SK-N-MC (cell line): Measurements from ENCODE around the gene JAZF1.

Experiments used
- DNase-seq: peaks from one replicate; pipeline ENCODE4 v3.0.0-alpha.2; 2011; ENCODE audit warnings: low read depth, low spot score
- H3K27ac ChIP-seq: fragments of 200-600 bp; sonication (generic); 2 replicates; pipeline ENCODE4 v1.5.1; 2016; ENCODE audit warnings: mixed run types
- H3K36me3 ChIP-seq: fragments of 200-600 bp; sonication (generic); 2 replicates; pipeline ENCODE4 v1.6.1; 2017; ENCODE audit warnings: antibody characterized with exemption, low read length, mixed read lengths; ENCODE audit not compliant: insufficient read depth
- H3K4me3 ChIP-seq: fragments of 200-600 bp; sonication (generic); 2 replicates; pipeline ENCODE4 v1.5.1; 2016
- H3K9ac ChIP-seq: fragments of 200-600 bp; sonication (generic); 2 replicates; pipeline ENCODE4 v1.8.0; 2017; ENCODE audit warnings: mixed run types, mixed read lengths; ENCODE audit not compliant: insufficient read length
- H3K9me3 ChIP-seq: fragments of 200-600 bp; sonication (generic); 2 replicates; pipeline ENCODE4 v1.6.1; 2017; ENCODE audit warnings: low read depth, mild to moderate bottlenecking, antibody characterized with exemption, low read length, moderate library complexity, mixed read lengths
- EZH2 ChIP-seq: fragments of 200-600 bp; sonication (generic); IDR thresholded peaks from one replicate; pipeline ENCODE4 v1.6.1; 2017; ENCODE audit warnings: antibody characterized with exemption
- FOXP2 ChIP-seq: optimal IDR thresholded peaks from 2 replicates; pipeline ENCODE3; 2011; ENCODE audit warnings: mild to moderate bottlenecking, moderate library complexity; ENCODE audit not compliant: insufficient read depth; ENCODE audit errors: extremely low read length, control extremely low read depth
- POLR2AphosphoS5 ChIP-seq: IDR thresholded peaks from 2 replicates; pipeline ENCODE4 v1.6.1; 2012; ENCODE audit warnings: mild to moderate bottlenecking, low read depth, low read length, borderline replicate concordance

JAZF1 gene

DNA sequence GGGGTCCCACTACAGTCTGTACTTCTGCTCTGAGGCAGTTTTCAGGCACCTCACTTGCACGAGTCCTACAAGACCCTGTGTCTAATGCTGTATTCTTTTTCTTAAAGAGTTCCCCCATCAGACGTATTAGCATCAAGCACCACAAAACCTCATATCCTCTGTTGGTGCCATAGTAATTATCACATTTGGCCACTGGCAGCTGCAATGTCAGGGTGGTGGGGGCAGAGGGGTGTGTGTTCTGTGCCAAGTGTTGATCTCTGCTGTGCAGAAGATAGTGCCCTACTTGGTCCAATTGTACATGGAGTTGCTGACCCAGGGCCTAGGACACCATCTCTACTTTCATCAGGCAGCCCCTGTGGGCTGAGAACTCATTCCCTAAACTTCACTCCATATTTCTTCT lies 20.0 kb upstream of the JAZF1 start:
- Histone ChIP-seq H3K27ac (no peak overlapping the region), H3K36me3 (no peaks in the 10 kb centered on the region), H3K9ac (no peak overlapping the region), H3K4me3 (no peak overlapping the region), H3K9me3 (no peaks in the 10 kb centered on the region)
- TF ChIP-seq FOXP2 = no peak
- no peak for TF ChIP-seq EZH2
- no peak for TF ChIP-seq POLR2AphosphoS5
- DNase-seq = no peak

GRCh38 chr7:28199021-28199510 lies 18.5 kb upstream of the JAZF1 start:
- no peak overlapping the region for H3K27ac ChIP-seq
- no peak overlapping the region for H3K9ac ChIP-seq
- no peak for DNase-seq
- no peaks in the 10 kb centered on the region for H3K36me3 ChIP-seq
- H3K9me3 ChIP-seq = no peaks in the 10 kb centered on the region
- TF ChIP-seq FOXP2 = no peak
- TF ChIP-seq EZH2 = no peak
- no peak for TF ChIP-seq POLR2AphosphoS5
- H3K4me3 ChIP-seq = no peak overlapping the region

DNA sequence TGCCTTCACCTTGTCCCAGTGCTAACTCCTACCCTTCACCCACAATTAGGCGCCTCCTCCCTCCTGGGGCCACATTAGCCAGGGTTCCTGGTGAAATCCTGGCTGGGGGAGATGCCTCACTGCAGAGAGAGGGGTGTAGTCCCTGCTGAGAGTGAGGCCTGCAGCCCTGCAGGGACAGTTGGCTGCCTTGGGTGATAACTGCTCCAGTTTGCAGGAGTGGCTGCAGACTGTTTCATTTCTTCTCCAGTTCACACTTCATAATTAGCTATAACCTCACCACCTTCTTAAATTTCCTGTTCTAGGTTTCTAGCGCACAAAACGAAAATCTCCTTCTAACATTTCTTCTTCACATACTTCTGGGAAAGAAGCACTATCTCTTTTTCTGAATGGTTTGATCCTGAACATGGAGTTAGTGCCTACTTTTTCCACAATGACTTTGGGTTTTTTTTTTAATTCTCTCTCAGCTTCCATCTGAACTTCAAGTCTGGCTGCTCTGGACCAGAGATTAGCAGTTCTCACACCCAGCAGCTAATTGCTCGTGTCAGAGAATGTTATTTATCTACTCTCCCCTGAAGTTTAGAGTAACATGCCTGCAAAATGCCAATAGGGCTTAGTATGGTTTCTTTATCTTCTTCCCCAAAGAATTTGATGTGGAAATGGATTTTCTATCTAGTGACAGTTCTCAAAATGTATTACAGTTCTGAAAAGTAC lies 15.5 kb upstream of the JAZF1 start:
- TF ChIP-seq EZH2 = no peak
- no peak for TF ChIP-seq FOXP2
- no peak for TF ChIP-seq POLR2AphosphoS5
- Histone ChIP-seq H3K4me3 (no peak overlapping the region), H3K27ac (no peak overlapping the region), H3K9ac (no peak overlapping the region), H3K9me3 (no peaks in the 10 kb centered on the region), H3K36me3 (no peaks in the 10 kb centered on the region)
- DNase-seq = no peak

DNA sequence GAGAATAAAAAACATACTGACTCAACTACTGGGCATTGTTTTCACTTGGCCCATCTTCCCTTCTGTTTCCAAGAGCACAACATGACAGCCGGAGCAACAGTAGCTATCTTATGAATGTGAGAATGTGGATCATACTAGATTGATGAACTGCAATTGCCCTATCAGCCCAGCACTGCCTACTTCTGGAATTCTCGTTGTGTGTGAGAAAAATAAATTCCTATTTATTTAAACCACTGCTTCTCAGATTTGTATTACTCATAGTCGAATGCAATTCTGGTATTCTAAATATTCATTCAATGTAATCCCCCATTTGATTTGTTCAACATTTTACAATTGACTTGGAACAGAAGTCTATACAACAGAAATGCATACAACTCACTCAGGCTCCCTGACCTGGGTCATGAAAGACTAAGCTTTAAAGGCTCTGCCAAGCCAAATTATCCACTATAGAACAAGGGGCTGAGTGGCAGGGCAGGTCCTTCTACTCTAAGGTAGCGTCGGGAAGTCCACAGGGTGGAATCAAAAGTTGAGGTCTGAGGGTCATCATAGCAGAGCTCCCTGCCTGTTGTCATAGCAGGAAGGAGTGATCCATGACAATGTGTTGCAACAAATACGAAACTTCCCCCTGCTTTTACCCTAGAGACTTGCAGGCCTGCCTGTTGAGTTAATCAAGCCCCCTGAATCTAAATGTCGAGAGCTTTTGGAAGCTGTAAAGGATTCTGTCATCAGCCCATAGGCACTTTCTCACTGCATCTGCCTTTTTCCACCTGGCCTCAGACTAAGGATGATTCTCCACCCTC lies 12.4 kb upstream of the JAZF1 start:
- TF ChIP-seq EZH2 = no peak
- no peak for TF ChIP-seq POLR2AphosphoS5
- Histone ChIP-seq H3K36me3 (no peaks in the 10 kb centered on the region), H3K4me3 (no peak overlapping the region), H3K9me3 (no peaks in the 10 kb centered on the region), H3K27ac (no peak overlapping the region), H3K9ac (no peak overlapping the region)
- DNase-seq = no peak

DNA sequence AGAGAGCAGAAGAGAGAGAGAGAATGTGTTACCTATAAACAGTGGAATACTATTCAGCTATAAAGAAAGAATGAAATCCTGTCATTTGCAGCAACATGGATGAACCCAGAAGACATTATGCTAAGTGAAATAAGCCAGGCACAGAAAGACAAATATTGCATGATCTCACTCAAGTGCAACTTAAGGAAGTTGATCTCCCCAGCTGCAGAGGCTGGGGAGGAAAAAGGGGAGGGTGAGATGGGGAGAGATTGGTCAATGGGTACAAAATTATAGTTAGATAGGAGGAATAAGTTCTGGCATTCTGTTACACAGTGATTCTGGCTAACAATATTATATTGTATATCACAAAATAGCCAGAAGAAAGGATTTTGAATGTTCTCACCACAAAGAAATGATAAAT lies 11.2 kb upstream of the JAZF1 start:
- Histone ChIP-seq H3K9me3 (no peaks in the 10 kb centered on the region), H3K27ac (no peak overlapping the region), H3K9ac (no peak overlapping the region), H3K4me3 (no peak overlapping the region), H3K36me3 (no peaks in the 10 kb centered on the region)
- TF ChIP-seq EZH2 = no peak
- DNase-seq = no peak

GRCh38 chr7:28191184-28191583 lies 10.6 kb upstream of the JAZF1 start:
- Histone ChIP-seq H3K36me3 (no peaks in the 10 kb centered on the region), H3K4me3 (no peak overlapping the region), H3K9ac (no peak overlapping the region), H3K27ac (no peak overlapping the region), H3K9me3 (no peaks in the 10 kb centered on the region)
- DNase-seq = no peak
- TF ChIP-seq FOXP2 (no peak), POLR2AphosphoS5 (no peak), EZH2 (no peak)

DNA sequence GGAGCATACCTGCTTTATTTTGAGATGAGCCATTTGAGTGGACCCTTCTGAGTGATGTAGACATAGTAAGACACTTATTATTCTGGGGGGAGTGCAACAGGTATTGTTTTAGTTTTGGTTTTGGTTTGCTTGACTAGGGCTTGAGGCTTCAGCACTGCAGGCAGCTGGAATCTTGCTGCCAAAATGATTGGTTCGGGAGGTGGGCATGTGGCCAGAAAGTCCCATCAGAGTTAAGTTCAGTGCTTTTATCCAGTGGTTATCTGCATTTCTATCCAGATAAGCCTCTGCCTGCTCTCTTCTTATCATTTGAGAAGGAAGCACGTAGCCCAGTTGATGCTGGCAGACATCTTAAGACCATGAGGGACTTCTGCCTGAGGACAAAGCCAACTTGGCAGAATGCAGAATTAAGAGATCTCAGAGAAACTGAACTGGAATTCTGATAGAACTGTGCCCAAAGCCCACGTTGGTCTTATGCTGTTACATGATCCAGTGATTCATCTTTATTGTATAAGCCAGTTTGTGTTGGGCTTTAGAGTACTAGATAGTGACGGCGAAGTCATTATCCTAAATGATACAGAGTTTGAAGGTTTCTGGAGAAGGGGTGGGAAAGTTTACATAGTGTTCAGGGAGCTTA lies 9.6 kb upstream of the JAZF1 start:
- no peaks in the 10 kb centered on the region for H3K9me3 ChIP-seq
- no peak for DNase-seq
- H3K27ac ChIP-seq = no peak overlapping the region
- H3K4me3 ChIP-seq = no peak overlapping the region
- TF ChIP-seq POLR2AphosphoS5 (no peak), EZH2 (no peak), FOXP2 (no peak)
- H3K9ac ChIP-seq = no peak overlapping the region
- no peaks in the 10 kb centered on the region for H3K36me3 ChIP-seq

- no peaks in the 10 kb centered on the region for H3K36me3 ChIP-seq
- H3K27ac ChIP-seq = no peak overlapping the region
- no peak overlapping the region for H3K9ac ChIP-seq
- DNase-seq = no peak
- TF ChIP-seq POLR2AphosphoS5 = no peak
- no peak for TF ChIP-seq FOXP2
- no peak for TF ChIP-seq EZH2
- no peak overlapping the region for H3K4me3 ChIP-seq
- no peaks in the 10 kb centered on the region for H3K9me3 ChIP-seq
Measured at GRCh38 chr7:28187012-28187411, 6.4 kb upstream of the JAZF1 start.

DNA sequence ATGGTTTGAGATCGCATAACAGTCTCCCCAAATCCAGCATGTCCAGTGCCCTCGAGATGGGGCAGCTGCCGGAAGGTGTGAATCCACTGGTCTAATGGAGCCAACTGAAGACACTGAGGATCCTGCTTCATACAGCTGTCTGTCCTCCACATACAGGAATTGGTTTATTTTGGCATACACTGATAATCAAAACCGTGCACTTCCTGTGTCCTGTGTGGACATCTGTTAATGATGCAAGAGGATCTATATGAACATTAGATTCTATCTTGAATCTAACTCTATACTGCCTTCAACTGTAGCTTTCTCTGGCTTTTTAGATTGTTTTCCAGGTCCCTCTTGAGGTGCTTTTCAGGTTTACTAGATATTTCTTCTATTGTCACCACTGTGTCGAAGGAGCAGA lies 3.0 kb upstream of the JAZF1 start:
- H3K9ac ChIP-seq = no peak overlapping the region
- no peak overlapping the region for H3K4me3 ChIP-seq
- no peak for DNase-seq
- TF ChIP-seq FOXP2 (no peak), POLR2AphosphoS5 (no peak), EZH2 (no peak)
- no peaks in the 10 kb centered on the region for H3K9me3 ChIP-seq
- H3K36me3 ChIP-seq = no peaks in the 10 kb centered on the region
- H3K27ac ChIP-seq = no peak overlapping the region
